ENCODE data around the gene RCBTB2.

The RCBTB2 gene

DNA sequence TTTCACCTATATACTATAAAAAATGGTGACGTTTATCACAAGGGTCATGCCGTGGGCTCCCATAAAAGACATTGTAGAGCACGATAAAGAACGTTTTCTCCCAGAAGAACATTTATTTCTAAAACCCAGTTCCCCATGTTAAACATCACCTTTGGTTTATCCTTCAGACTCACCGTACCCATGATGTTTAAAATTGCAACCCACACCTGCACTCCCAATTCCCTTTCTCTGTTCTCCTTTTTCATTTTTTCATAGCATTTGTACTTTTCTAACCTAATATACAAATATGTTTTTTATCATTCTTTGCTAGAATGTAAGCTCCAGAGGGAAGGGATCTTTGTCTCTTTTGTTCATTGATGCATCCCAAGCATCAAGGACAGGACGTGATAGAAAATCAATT lies 2.0 kb downstream of the RCBTB2 start:
- no peak for DNase-seq (ENCODE audit: low spot score)

- no peak for DNase-seq (ENCODE audit: low spot score)
These were observed 4.2 kb downstream of the RCBTB2 start for GRCh38 chr13:48528720-48529119.

- no peak for DNase-seq (ENCODE audit: low spot score)
These were observed 4.9 kb downstream of the RCBTB2 start for GRCh38 chr13:48527955-48528354.

DNA sequence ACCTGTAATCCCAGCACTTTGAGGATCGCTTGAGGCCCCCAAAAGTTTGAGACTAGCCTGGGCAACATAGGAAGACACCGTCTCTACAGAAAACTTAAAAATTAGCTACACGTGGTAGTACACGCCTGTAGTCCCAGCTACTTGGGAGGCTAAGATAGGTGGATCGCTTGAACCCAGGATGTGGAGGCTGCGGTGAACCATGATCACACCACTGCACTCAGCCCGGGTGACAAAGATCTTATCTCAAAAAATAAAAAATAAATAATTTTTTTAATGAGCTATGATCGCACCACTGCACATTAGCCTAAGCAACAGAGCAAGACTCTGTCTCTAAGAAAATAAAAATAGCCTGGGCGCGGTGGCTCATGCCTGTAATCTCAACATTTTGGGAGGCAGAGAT lies 6.6 kb downstream of the RCBTB2 start:
- no peak for DNase-seq (ENCODE audit: low spot score)

- DNase-seq (ENCODE audit: low spot score): no peak
These were observed 14.8 kb downstream of the RCBTB2 start for GRCh38 chr13:48518083-48518482.

DNA sequence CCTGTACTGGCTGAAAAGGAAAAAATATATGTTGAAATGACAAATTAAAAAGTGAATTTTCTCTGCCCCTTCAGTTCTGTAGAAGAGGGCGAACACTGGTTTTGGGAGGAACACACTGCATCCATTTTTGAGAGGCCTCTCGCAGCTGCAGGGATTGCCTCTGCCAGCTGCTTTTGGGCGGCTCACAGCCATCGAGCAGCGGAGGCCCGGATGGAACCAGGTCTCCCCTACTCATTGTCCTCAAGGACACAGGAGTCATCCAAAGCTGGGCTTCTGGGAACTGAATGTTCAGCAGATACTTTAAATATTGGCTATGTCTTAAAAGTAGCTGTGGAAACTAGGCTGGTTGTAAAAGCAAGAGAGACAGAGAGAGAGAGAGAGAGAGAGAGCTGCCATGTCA lies 17.1 kb downstream of the RCBTB2 start:
- no peak for DNase-seq (ENCODE audit: low spot score)

DNA sequence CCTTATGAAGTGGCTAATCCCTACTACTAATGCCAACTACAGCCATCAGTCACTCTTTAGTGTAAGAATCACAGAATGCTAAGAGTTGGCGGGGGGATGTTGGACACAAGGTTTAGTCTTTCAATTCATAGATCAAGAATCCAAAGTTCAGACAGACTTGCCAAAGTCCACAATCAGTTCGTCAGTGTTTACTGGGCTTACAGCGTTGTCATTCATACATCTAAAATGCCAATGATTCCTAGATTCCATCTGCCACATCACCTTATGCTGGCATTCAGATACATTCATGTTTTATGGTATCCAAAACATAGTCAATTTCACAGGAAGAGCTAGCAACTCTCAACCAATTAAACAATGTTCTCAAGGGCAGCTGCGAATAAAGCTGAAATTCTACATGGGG lies 18.1 kb downstream of the RCBTB2 start:
- DNase-seq (ENCODE audit: low spot score): no peak

GRCh38 chr13:48511621-48512230 lies 21.2 kb downstream of the RCBTB2 start:
- no peak for DNase-seq (ENCODE audit: low spot score)

DNA sequence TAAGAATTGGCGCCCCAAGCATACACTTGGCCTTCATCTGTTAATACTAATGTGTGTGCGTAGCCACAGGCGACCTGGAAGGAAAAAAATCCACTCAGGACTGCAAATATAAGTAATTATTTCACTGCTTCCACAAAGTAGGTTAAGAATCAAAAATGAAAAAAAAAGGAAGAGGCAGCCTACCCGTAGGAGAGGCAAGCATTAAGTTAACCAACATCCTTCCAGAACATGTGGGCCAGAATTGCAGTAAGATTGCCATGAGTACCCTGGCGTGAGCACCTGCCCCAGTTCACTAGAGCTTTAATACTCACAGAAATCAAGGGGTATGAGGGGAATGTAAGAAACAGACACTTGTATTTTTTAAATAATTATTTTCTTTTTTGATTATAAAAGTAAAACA lies 22.2 kb downstream of the RCBTB2 start:
- no peak for DNase-seq (ENCODE audit: low spot score)

DNA sequence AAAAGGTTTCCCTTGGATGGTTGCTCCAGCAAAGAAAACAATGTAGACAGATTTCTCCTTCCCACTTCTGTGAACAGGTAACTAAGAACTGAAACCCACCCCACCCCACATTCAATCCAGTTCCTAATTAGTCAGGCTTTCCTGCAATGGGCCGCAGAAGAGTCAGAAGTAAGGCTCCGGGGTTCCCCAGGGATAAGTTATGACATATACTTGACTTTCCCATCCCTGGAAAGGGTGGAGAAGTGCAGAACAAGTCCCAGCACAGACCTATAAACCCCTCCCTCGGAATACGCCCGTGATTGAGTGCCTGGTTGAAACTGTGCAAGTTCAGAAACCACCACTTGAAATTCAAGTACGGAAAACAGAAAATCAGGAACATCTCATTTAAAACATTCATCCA lies 24.9 kb downstream of the RCBTB2 start:
- no peak for DNase-seq (ENCODE audit: low spot score)

DNA sequence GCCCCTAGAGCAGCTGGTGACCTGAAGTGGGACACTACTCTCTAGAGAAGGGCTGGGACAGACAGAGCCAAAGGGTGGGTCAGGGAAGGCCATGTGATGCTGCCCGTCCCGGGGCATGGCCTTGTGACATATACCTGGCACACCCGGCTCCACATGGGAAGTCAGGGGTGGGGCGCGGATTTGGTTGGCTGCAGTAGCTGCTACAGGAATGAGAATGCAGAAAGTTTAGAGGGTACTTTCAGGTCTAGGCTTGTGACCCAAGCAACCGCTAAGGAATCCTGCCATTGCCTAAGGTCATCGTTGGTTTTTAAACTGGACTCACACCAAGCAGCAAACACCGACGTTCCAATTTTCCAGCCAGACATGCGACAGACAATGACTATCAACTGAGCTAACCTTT lies 25.9 kb downstream of the RCBTB2 start:
- no peak for DNase-seq (ENCODE audit: low spot score)

DNA sequence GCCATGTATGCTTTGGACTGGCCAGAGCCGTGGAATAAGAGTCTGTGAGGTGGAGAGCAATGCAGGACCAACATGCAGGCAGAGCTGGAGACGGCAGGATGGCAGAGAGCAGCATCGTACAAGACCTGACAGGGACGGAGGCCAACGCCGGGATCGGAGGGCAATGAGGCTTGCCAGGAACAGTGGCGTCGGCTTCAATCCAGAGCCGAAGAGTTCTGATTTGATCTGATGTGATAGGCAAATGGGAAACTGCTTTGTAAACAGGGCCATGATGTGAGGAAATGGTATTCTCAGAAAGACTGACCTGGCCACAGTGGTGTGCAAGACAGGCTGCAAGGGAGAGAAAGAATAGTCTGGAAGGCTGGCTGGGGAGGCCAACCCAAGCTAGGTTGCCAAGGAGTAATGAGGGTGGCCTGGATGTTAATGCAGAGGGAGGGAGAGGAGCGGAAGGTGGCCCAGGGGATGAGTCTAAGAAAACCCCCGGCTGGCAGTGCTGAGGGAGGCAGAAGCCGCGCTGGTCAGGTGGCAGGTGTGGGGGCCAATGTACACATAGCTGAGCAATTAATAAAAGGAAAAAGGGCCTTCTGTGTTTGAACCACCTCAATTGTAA lies 26.7 kb downstream of the RCBTB2 start:
- DNase-seq (ENCODE audit: low spot score): no peak

- peak; percentile 14 for DNase-seq (ENCODE audit: low spot score)
These were observed 27.2 kb downstream of the RCBTB2 start for GRCh38 chr13:48505597-48506091.

GRCh38 chr13:48505012-48505411 lies 27.9 kb downstream of the RCBTB2 start:
- DNase-seq (ENCODE audit: low spot score): no peak

DNA sequence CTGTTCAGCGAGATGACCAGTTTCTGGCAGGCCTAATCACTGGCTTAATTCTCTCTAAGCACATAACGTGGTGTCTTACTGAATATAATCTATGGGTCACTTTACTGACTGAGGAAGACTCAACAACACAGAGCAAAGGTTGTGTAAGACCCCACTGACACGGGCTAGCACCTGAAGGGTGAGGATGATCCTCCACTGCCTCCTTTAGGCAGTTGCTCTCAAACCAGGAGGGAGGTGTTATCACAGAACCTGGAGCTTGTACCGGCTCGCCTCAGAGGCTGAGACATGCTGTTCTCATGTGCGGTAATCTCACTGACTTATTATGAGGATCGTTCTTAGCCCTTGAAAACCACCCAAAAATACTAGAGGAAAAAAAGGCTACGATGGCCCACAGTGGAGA lies 28.3 kb downstream of the RCBTB2 start:
- no peak for DNase-seq (ENCODE audit: low spot score)

GRCh38 chr13:48502601-48503319 lies 30.1 kb downstream of the RCBTB2 start:
- DNase-seq (ENCODE audit: low spot score): no peak

DNA sequence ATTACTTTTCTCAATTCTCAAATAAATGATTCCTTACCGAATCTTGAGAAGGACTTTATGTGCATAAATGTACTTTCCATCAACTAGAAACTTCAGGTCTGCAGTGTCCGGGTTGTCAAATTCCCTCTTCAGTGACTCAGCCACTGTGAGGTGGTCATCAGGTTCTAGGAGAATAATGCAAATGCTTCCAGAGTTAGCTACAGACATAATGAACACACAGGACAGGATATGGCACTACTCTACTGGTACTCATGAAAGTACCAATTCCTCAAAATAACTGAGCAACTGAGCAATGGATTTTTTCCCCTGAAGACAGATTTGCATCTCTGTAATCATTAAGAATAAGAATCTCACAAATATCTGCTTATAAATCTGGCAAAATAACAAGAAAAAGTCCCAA lies 31.2 kb downstream of the RCBTB2 start:
- DNase-seq (ENCODE audit: low spot score): no peak

DNA sequence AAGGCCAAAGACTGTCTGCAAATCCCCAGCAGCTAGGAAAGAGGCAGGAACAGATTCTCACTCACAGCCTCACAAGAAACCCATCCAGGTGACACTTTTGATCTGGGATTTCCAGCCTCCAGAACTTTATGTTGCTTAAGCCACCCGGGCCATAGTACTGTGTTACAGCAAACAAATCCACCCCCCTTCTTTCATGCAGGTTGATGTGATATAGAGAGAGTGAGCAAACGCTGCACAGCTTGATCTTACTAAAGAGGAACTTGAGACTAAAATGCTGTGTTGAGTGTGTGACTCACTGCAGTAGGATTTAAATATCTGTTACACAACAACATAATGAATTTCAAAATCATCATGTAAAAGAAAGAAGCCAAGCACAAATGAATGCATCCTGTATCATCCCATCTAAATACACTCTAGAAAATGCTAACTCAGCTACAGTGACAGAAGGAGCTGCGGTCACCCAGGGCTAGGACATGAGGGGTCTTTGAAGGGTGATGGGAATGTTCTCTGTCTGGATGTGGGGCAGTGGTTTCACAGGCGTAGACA lies 32.2 kb downstream of the RCBTB2 start:
- DNase-seq (ENCODE audit: low spot score): peak; percentile 85

- DNase-seq (ENCODE audit: low spot score): no peak
These were observed 35.2 kb downstream of the RCBTB2 start for GRCh38 chr13:48497669-48498068.

DNA sequence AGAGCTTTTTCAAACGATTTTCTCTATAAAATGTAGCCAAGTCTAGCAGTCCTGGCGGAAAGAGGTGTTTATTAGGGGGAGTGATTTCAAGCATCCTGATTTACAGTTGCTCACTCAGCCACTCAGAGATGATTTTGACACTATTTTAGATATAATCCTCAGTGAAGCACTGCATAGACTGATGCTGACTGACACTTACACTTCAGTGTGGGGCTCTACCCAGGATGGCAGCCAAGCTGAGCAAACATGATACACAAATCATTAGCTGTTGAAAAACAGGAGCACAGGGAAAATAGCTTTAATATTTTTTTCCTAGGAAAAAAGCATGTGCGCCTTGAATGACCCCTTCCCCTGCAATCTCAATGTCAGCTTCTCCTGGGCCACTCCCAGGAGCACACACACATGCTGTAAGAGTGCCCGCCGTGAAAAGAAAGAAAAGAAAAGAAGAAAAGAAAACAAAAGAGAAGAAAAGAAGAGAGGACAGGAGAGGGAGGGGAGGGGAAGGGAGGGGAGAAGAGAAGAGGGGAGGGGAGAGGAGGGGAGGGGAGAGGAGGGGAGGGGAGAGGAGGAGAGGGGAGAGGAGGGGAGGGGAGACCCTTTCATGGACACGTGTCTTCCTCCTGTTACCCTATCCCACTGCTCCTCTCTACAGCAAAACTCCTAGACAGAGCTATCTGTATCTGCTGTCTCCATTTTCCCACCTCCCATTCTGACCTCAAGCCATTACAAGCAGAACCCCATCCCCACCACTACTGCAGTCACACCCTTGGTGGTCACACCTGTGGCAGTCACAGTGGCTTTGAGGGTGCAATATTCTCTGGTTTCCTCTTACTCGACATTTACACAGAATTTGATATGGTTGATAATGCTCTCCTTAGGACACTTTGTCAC lies 36.4 kb downstream of the RCBTB2 start:
- DNase-seq (ENCODE audit: low spot score): no peak

GRCh38 chr13:48494874-48495273 lies 38.0 kb downstream of the RCBTB2 start:
- DNase-seq (ENCODE audit: low spot score): no peak

DNA sequence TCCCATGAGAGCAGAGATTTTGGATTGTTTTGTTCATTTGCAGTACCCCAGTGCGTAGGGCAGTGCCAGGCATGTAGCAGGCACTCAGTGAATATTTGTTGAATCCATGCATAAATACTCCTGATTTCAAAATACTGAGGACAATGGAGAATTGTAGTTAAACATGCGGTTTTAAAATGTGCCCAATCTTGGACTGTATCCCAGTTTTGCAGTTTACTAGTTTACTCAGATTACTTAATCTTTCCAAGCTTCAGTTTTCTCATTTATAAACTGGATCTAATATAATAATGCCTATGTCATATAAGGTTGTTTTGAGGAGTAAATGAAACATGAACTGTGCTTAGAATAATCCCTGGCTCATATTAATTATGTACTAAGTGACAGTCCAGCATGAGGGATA lies 39.0 kb downstream of the RCBTB2 start:
- DNase-seq (ENCODE audit: low spot score): no peak

All from GM03348 (cell line).